Retinal pigment epithelial cell (primary cell): ENCODE data around the gene TIAM2.
"Not testable (repeated sequence)": the region's sequence is repeated elsewhere in the genome, so short reads cannot be mapped to it uniquely, and the experiment has no call there.

Source experiments
- DNase-seq: peaks from one replicate; pipeline ENCODE4 v3.0.0-alpha.2; 2010; ENCODE audit warnings: low read depth
- H3K4me3 ChIP-seq: 2 replicates; pipeline ENCODE4 v1.5.1; 2011; ENCODE audit warnings: mild to moderate bottlenecking, low read length, control low read depth, moderate library complexity
- TF ChIP-seq, protein P1 (sequence below): conservative IDR thresholded peaks from 2 replicates; pipeline ENCODE4 v1.5.1; 2011; ENCODE audit warnings: low read depth, low read length, control low read depth, inconsistent platforms

TIAM2 gene

DNA sequence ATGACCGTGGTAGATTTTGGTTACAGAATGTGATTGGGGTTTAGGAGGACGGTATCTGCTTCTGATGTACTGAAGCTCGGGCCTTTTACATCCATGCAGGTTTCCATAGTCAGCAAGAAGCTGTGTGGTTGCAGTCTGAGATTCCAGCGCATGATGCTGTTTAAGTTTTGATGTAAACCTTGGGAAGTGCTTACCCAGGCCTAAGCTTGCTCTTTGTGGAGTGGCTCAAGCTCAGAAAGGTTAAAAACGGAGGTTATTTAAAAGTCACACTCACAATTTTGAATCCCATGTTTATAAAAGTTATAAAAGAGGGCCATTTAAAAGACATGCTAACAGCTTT lies 121.4 kb downstream of the TIAM2 start:
- DNase-seq = no peak
- TF ChIP-seq, protein P1, sequence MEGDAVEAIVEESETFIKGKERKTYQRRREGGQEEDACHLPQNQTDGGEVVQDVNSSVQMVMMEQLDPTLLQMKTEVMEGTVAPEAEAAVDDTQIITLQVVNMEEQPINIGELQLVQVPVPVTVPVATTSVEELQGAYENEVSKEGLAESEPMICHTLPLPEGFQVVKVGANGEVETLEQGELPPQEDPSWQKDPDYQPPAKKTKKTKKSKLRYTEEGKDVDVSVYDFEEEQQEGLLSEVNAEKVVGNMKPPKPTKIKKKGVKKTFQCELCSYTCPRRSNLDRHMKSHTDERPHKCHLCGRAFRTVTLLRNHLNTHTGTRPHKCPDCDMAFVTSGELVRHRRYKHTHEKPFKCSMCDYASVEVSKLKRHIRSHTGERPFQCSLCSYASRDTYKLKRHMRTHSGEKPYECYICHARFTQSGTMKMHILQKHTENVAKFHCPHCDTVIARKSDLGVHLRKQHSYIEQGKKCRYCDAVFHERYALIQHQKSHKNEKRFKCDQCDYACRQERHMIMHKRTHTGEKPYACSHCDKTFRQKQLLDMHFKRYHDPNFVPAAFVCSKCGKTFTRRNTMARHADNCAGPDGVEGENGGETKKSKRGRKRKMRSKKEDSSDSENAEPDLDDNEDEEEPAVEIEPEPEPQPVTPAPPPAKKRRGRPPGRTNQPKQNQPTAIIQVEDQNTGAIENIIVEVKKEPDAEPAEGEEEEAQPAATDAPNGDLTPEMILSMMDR = no peak
- no peak overlapping the region for H3K4me3 ChIP-seq

DNA sequence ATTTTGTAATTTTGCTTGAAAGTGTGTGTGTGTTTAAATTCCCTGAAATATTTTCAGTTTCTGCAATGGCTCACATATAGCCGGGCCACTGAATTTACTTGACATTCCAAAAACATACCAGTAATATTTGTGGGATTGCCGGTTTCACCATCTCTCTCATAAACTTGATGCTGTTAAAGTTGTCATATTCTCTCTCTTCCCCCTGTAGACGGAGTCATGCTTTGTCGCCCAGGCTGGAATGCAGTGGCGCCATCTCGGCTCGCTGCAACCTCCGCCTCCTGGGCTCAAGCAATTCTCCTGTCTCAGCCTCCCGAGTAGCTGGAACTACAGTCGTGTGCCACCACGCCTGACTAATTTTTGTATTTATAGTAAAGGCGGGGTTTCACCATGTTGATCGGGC lies 122.1 kb downstream of the TIAM2 start:
- TF ChIP-seq, protein P1 = no peak
- H3K4me3 ChIP-seq = no peak overlapping the region
- peak; percentile 77 for DNase-seq

DNA sequence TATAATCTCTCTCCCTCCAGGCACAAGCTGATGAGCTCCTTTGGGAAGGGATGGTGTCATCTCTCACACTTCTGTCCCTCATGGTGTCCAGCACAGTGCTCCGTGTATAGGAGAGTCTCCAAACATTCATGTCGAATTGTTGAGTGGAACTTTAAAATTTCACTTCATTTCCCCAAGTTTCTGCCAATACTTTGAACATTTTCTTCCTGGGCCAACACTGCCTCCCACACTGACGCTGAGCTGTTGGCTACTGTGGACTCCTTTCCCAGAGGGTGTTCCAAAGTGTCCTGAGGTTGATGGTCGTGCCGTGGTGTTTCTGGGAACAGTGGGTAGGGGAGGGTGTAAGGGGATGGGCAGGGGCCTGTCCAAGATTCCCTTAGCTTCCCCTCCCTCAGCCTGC lies 122.7 kb downstream of the TIAM2 start:
- no peak for DNase-seq
- TF ChIP-seq, protein P1 = no peak
- H3K4me3 ChIP-seq = no peak overlapping the region

DNA sequence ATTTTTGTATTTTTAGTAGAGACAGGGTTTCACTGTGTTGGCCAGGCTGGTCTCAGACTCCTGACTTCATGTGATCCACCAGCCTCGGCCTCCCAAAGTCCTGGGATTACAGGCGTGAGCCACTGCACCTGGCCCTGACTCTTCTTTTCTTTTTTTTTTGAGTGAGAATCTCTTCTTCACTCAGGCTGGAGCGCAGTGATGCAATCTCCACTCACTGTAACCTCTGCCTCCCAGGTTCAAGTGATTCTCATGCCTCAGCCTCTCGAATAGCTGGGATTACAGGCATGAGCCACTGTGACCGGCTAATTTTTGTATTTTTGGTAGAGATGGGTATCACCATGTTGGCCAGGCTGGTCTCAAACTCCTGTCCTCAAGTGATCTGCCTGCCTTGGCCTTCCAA lies 124.1 kb downstream of the TIAM2 start:
- not testable (repeated sequence) for DNase-seq

DNA sequence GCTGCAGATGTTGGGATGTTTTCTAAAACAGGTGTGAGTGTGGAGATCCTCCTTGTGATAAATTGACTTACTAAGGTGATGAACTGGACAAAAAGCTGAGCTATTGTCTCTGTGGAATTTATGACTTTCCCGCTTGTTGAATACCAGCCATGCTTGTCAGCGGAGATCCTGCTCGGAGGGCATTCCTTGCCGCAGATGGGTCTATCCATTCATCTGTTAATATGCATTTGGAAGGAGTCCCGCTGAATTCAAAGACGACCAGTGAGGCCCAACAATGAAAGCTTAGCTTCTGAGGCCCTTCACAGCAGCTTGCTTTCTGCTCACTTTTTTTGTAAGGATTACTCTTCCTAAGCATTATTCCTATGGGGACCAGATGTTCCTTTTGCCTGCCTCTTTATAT lies 124.9 kb downstream of the TIAM2 start:
- TF ChIP-seq, protein P1 = no peak
- no peak overlapping the region for H3K4me3 ChIP-seq
- DNase-seq = no peak

More for the DNA sequence above, 124.1 kb downstream of the TIAM2 start:
- not testable (repeated sequence) for H3K4me3 ChIP-seq

DNA sequence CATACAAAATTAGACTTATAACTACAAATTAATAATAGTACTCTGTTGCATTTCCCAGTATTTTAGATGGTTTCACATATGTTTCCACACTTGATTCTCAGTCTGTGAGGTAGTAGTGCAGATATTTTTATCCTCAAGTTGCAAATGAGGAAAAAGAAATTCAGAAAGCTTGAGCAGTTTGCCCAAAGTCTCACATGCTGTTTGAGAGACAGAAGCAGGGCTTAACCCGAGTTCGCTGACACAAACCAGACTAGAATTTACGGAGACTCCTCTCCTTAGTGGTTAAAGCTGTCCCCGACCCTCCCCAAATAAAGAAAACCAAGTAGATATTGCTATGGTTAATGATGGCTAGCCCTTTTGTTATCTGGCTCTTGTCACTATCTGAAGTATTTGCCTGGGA lies 126.2 kb downstream of the TIAM2 start:
- no peak for DNase-seq
- TF ChIP-seq, protein P1 = no peak
- H3K4me3 ChIP-seq = no peak overlapping the region

DNA sequence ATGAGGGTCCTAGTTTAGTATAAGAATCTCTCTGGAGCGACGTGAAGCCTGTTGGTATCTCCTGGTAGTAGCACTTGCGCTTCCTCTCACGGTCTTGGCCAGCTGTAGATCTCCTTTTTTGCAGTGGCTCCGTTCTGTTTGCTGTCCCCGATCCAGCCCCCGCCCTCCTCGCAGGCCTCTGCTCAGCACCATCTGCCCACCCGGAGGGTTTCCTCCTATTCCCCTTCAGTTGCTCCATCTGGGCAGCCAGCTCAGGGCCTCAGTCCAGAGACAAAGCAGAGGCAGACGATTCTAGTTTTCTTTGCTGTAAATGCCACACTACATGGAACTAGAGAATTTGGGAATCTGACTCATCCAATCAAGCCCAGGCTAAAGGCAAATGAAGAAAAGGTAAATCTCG lies 126.6 kb downstream of the TIAM2 start:
- no peak for DNase-seq
- H3K4me3 ChIP-seq = no peak overlapping the region
- TF ChIP-seq, protein P1 = no peak
